HG03520 (cell line): ENCODE data around the gene MAP3K7CL.

Source experiments
- ATAC-seq: cut with Tn5 transposase; IDR thresholded peaks from one replicate; pipeline ENCODE4 v1.9.1; 2021; ENCODE audit warnings: mild to moderate bottlenecking, moderate library complexity; ENCODE audit not compliant: unreplicated experiment

Gene MAP3K7CL

GRCh38 chr21:29130270-29130969 lies at the start of gene MAP3K7CL:
Gene MAP3K7CL (plus strand): TSS chr21:29130644. CDS start chr21:29133345, 2,701 bp downstream.
- ATAC-seq, result no peak

- ATAC-seq, result no peak
Measured at GRCh38 chr21:29082046-29082815, 48.2 kb upstream of the MAP3K7CL start.

- ATAC-seq, result no peak
Measured at GRCh38 chr21:29083306-29083705, 47.1 kb upstream of the MAP3K7CL start.

- ATAC-seq, result no peak
Measured at GRCh38 chr21:29084372-29084771, 46.1 kb upstream of the MAP3K7CL start.

GRCh38 chr21:29085106-29085752 lies 45.2 kb upstream of the MAP3K7CL start:
- ATAC-seq, result no peak

GRCh38 chr21:29091033-29091432 lies 39.4 kb upstream of the MAP3K7CL start:
- no peak for ATAC-seq

- no peak for ATAC-seq
Measured at GRCh38 chr21:29092102-29092959, 38.1 kb upstream of the MAP3K7CL start.

GRCh38 chr21:29096218-29097015 lies 34.0 kb upstream of the MAP3K7CL start:
- no peak for ATAC-seq

- ATAC-seq, result no peak
Measured at GRCh38 chr21:29098156-29098555, 32.3 kb upstream of the MAP3K7CL start.

GRCh38 chr21:29102791-29103257 lies 27.6 kb upstream of the MAP3K7CL start:
- ATAC-seq, result no peak

- no peak for ATAC-seq
Measured at GRCh38 chr21:29104239-29104708, 26.2 kb upstream of the MAP3K7CL start.

- ATAC-seq, result no peak
Measured at GRCh38 chr21:29105218-29105617, 25.2 kb upstream of the MAP3K7CL start.

GRCh38 chr21:29114765-29115500 lies 15.5 kb upstream of the MAP3K7CL start:
- no peak for ATAC-seq

- ATAC-seq, result no peak
Measured at GRCh38 chr21:29115899-29116298, 14.5 kb upstream of the MAP3K7CL start.

GRCh38 chr21:29117372-29117955 lies 13.0 kb upstream of the MAP3K7CL start:
- ATAC-seq, result no peak

- ATAC-seq, result peak; percentile 56
Measured at GRCh38 chr21:29121759-29122158, 8.7 kb upstream of the MAP3K7CL start.

GRCh38 chr21:29124645-29125044 lies 5.8 kb upstream of the MAP3K7CL start:
- ATAC-seq, result no peak

- ATAC-seq, result peak; percentile 86
Measured at GRCh38 chr21:29125191-29125590, 5.3 kb upstream of the MAP3K7CL start.

- ATAC-seq, result no peak
Measured at GRCh38 chr21:29125979-29126378, 4.5 kb upstream of the MAP3K7CL start.
